ENCODE measurements around the gene RASAL1. TPM values are rescaled to one million over a fixed set of nuclear protein-coding genes. Genes with fewer than 3 reads are reported as not detected.

The RASAL1 gene
- total and polyA plus RNA-seq, 2 donors (not counting 1 experiment from before 2014, with no cell fraction given) = 0.10 to 11.0 TPM

DNA sequence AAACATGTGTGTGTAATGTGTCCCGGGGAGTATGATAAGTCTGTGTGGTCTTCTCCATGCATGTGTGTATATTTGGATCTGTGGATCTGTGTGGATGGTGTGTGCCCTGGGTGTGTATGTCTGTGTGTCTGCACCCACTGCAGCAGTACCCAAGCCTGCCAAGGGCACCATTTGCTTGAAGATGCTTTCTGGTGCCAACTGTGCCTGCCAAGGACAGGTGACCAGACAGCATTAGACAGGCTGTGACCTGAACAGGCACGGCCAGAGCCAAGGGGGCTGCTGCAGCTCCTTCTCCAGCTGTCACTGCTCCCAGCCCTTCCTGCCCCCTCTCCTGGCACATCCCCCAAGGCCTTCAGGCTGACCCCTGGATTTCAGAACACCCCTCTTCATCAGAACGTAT, 44.1 kb downstream of the RASAL1 start:
- WGBS (ENCODE audit: insufficient coverage) = 65% methylated on average over 3 of the region's 3 CpGs
- Histone ChIP-seq H3K4me2 (replicated peaks; ENCODE audit: low read depth, low read length, poor library complexity, severe bottlenecking) (peak overlapping the region; percentile 82), H3K79me2 (ENCODE audit: control insufficient read depth, insufficient read depth, low read length) (peaks cover 6% of the 10 kb centered on the region), H3K9me3 (ENCODE audit: control extremely low read depth in 1 of 3, control insufficient read depth in 2 of 3, insufficient read depth in 1 of 3, low read length in 2 of 3) (no peaks in the 10 kb centered on the region), H3K4me3 (ENCODE audit: control extremely low read depth in 1 of 5, extremely low read depth in 1 of 5, insufficient read depth in 1 of 5, low read depth in 2 of 5, low read length in 4 of 5) (no peak overlapping the region), H3K36me3 (replicated peaks in 1 of 2; ENCODE audit: control extremely low read depth in 1 of 2, control insufficient read depth in 1 of 2, extremely low read depth in 1 of 2, insufficient read depth in 2 of 2, low read length in 1 of 2) (peaks cover 0 to 11% of the 10 kb centered on the region in 2 experiments), H3K27me3 (replicated peaks in 1 of 4; ENCODE audit: control extremely low read depth in 1 of 4, control insufficient read depth in 3 of 4, insufficient read depth in 4 of 4, low read length in 3 of 4) (no peaks in the 10 kb centered on the region), H4K20me1 (ENCODE audit: control insufficient read depth, insufficient read depth, low read length, poor library complexity, severe bottlenecking) (no peaks in the 10 kb centered on the region), H2AFZ (ENCODE audit: insufficient read depth, low read depth, low read length, poor library complexity, severe bottlenecking) (no peak overlapping the region), H3K4me1 (ENCODE audit: control insufficient read depth in 2 of 2, insufficient read depth in 2 of 2, low read length in 2 of 2) (peaks cover 67 to 73% of the 10 kb centered on the region in 2 donors), H3K9ac (ENCODE audit: low read length) (no peak overlapping the region), H3K27ac (ENCODE audit: low read length in 2 of 2) (peak overlapping the region; percentile 35 to 62)
- ChIA-PET POLR2A (interaction anchor here (1.6 to 1.7 kb wide), 2 partner anchors 41 to 42 kb away, joined by 5 to 12 read pairs; no protein-coding TSS in a partner anchor), CTCF (interaction anchor here (1.1 to 14.5 kb wide), 11 partner anchors 9 to 184 kb away, joined by 3 to 359 read pairs (median 12); partner anchors contain the start of genes DTX1 and OAS1)
- H3K4me1 Mint-ChIP-seq = peaks cover 71% of the 10 kb centered on the region
- ATAC-seq (ENCODE audit: low read depth) (no peak), DNase-seq (no peak)
- peak overlapping the region; percentile 14 for H3K4me3 Mint-ChIP-seq
- intact Hi-C loops (cut with micrococcal nuclease) = loop anchor here (5.0 kb wide), 1 partner anchor 41 kb away; no protein-coding TSS in a partner anchor
- H3K9me3 Mint-ChIP-seq (ENCODE audit: insufficient read depth) = no peaks in the 10 kb centered on the region
- TF ChIP-seq EZH2 (IDR thresholded peaks at IDR 0.05; ENCODE audit: borderline replicate concordance, insufficient read depth, low read depth, low read length, poor library complexity, severe bottlenecking) = no peak
- TF ChIP-seq, protein P1, sequence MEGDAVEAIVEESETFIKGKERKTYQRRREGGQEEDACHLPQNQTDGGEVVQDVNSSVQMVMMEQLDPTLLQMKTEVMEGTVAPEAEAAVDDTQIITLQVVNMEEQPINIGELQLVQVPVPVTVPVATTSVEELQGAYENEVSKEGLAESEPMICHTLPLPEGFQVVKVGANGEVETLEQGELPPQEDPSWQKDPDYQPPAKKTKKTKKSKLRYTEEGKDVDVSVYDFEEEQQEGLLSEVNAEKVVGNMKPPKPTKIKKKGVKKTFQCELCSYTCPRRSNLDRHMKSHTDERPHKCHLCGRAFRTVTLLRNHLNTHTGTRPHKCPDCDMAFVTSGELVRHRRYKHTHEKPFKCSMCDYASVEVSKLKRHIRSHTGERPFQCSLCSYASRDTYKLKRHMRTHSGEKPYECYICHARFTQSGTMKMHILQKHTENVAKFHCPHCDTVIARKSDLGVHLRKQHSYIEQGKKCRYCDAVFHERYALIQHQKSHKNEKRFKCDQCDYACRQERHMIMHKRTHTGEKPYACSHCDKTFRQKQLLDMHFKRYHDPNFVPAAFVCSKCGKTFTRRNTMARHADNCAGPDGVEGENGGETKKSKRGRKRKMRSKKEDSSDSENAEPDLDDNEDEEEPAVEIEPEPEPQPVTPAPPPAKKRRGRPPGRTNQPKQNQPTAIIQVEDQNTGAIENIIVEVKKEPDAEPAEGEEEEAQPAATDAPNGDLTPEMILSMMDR (IDR thresholded peaks at IDR 0.05) = no peak
- H3K27me3 Mint-ChIP-seq = no peaks in the 10 kb centered on the region
- peak overlapping the region; percentile 80 for H3K27ac Mint-ChIP-seq

DNA sequence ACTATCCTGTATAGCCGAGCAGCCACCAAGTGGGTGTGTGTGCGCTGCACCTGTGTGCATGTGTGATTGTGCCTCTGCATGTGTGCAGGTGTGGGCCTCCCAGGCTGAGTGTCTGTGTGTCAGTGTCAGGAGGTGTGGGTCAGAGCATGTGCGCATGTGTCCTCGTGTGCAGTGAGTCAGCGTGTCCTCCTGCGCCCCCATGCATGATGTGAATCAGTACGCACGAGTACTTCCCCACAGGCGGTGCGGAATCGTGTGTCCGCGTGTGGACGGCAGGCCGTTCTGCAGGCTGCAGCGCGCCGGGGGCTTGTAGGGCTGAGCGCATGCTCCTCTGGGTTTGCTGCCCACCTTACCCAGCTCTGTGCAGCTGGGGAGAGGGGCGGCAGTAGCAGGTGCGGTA, 44.8 kb downstream of the RASAL1 start:
- peak overlapping the region; percentile 82 for H3K4me2 ChIP-seq (replicated peaks; ENCODE audit: low read depth, low read length, poor library complexity, severe bottlenecking)

More for the DNA sequence above, 44.8 kb downstream of the RASAL1 start:
- H3K4me1 Mint-ChIP-seq = peaks cover 77% of the 10 kb centered on the region
- TF ChIP-seq, protein P1 (IDR thresholded peaks at IDR 0.05) = no peak
- no peak for TF ChIP-seq EZH2 (IDR thresholded peaks at IDR 0.05; ENCODE audit: borderline replicate concordance, insufficient read depth, low read depth, low read length, poor library complexity, severe bottlenecking)
- peak; percentile 74 for DNase-seq
- peak overlapping the region; percentile 64 to 77 for H3K27ac ChIP-seq (ENCODE audit: low read length in 2 of 2)
- H3K27me3 Mint-ChIP-seq = no peaks in the 10 kb centered on the region
- H3K27me3 ChIP-seq (replicated peaks in 1 of 4; ENCODE audit: control extremely low read depth in 1 of 4, control insufficient read depth in 3 of 4, insufficient read depth in 4 of 4, low read length in 3 of 4) = no peaks in the 10 kb centered on the region
- H3K9ac ChIP-seq (ENCODE audit: low read length) = no peak overlapping the region
- H3K36me3 ChIP-seq (replicated peaks in 1 of 2; ENCODE audit: control extremely low read depth in 1 of 2, control insufficient read depth in 1 of 2, extremely low read depth in 1 of 2, insufficient read depth in 2 of 2, low read length in 1 of 2) = peaks cover 0 to 11% of the 10 kb centered on the region in 2 experiments
- H3K4me3 Mint-ChIP-seq = peak overlapping the region; percentile 58
- CTCF ChIA-PET = interaction anchor here (1.2 to 14.5 kb wide), 8 partner anchors 9 to 82 kb away, joined by 3 to 359 read pairs (median 6); partner anchors contain the start of gene DTX1
- H3K4me3 ChIP-seq (ENCODE audit: control extremely low read depth in 1 of 5, extremely low read depth in 1 of 5, insufficient read depth in 1 of 5, low read depth in 2 of 5, low read length in 4 of 5) = no peak overlapping the region
- peak overlapping the region; percentile 69 for H3K27ac Mint-ChIP-seq
- no peak overlapping the region for H2AFZ ChIP-seq (ENCODE audit: insufficient read depth, low read depth, low read length, poor library complexity, severe bottlenecking)
- H3K79me2 ChIP-seq (ENCODE audit: control insufficient read depth, insufficient read depth, low read length) = peaks cover 12% of the 10 kb centered on the region
- no peaks in the 10 kb centered on the region for H3K9me3 ChIP-seq (ENCODE audit: control extremely low read depth in 1 of 3, control insufficient read depth in 2 of 3, insufficient read depth in 1 of 3, low read length in 2 of 3)
- peak; percentile 55 for ATAC-seq (ENCODE audit: low read depth)
- peaks cover 74 to 80% of the 10 kb centered on the region in 2 donors for H3K4me1 ChIP-seq (ENCODE audit: control insufficient read depth in 2 of 2, insufficient read depth in 2 of 2, low read length in 2 of 2)
- intact Hi-C loops (cut with micrococcal nuclease) = loop anchor here (1.0 to 5.0 kb wide), 2 partner anchors 15 to 42 kb away; no protein-coding TSS in a partner anchor
- H4K20me1 ChIP-seq (ENCODE audit: control insufficient read depth, insufficient read depth, low read length, poor library complexity, severe bottlenecking) = no peaks in the 10 kb centered on the region
- WGBS (ENCODE audit: insufficient coverage) = 12% methylated on average over 15 of the region's 21 CpGs
- no peaks in the 10 kb centered on the region for H3K9me3 Mint-ChIP-seq (ENCODE audit: insufficient read depth)
- POLR2A ChIA-PET = interaction anchor here (1.0 kb wide), 1 partner anchor 132 kb away, joined by 4 read pairs; no protein-coding TSS in a partner anchor
